ENCODE data around the gene ZNF365.

- TF ChIP-seq, protein P1, sequence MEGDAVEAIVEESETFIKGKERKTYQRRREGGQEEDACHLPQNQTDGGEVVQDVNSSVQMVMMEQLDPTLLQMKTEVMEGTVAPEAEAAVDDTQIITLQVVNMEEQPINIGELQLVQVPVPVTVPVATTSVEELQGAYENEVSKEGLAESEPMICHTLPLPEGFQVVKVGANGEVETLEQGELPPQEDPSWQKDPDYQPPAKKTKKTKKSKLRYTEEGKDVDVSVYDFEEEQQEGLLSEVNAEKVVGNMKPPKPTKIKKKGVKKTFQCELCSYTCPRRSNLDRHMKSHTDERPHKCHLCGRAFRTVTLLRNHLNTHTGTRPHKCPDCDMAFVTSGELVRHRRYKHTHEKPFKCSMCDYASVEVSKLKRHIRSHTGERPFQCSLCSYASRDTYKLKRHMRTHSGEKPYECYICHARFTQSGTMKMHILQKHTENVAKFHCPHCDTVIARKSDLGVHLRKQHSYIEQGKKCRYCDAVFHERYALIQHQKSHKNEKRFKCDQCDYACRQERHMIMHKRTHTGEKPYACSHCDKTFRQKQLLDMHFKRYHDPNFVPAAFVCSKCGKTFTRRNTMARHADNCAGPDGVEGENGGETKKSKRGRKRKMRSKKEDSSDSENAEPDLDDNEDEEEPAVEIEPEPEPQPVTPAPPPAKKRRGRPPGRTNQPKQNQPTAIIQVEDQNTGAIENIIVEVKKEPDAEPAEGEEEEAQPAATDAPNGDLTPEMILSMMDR (IDR thresholded peaks at IDR 0.05) = no peak
- TF ChIP-seq POLR2A (IDR thresholded peaks at IDR 0.05) = no peak
Observed at GRCh38 chr10:62433181-62433692, 59.1 kb downstream of the ZNF365 start.

Data from vagina (tissue), 2 donors.